NB4 (cell line): ENCODE measurements around the gene EID3.
"Not testable (repeated sequence)": the region's sequence is repeated elsewhere in the genome, so short reads cannot be mapped to it uniquely, and the experiment has no call there.

Experiments used
- MYC ChIP-seq: IDR thresholded peaks from 2 replicates; pipeline ENCODE4 v1.6.1; 2011; ENCODE audit warnings: low read depth, low read length
- POLR2A ChIP-seq: IDR thresholded peaks from 2 replicates; pipeline ENCODE4 v1.6.1; 2011; ENCODE audit warnings: mild to moderate bottlenecking; ENCODE audit not compliant: insufficient read length; ENCODE audit errors: extremely low read depth
- TF ChIP-seq, protein P1 (sequence below): IDR thresholded peaks from one replicate; pipeline ENCODE4 v1.5.1; 2012; ENCODE audit warnings: low read depth, low read length
- TF ChIP-seq, protein P2 (sequence below): IDR thresholded peaks from 2 replicates; pipeline ENCODE4 v1.6.1; 2011; ENCODE audit warnings: low read depth, low read length

DNA sequence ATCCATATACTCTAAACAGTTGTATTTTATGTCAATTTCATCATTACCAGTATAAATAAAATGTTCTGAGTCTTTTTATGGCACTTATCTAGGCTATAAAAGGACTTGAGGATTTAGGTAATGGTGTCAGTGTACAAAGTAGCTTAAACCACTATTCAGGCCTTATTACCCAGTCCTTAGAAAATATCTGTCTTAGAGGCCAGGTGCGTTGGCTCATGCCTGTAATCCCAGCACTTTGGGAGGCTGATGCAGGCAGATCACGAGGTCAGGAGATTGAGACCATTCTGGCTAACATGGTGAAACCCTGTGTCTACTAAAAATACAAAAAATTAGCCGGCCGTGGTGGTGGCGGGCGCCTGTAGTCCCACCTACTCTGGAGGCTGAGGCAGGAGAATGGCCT lies 24.7 kb downstream of the EID3 start:
- TF ChIP-seq POLR2A, MYC: not testable (repeated sequence)
- TF ChIP-seq, protein P1, sequence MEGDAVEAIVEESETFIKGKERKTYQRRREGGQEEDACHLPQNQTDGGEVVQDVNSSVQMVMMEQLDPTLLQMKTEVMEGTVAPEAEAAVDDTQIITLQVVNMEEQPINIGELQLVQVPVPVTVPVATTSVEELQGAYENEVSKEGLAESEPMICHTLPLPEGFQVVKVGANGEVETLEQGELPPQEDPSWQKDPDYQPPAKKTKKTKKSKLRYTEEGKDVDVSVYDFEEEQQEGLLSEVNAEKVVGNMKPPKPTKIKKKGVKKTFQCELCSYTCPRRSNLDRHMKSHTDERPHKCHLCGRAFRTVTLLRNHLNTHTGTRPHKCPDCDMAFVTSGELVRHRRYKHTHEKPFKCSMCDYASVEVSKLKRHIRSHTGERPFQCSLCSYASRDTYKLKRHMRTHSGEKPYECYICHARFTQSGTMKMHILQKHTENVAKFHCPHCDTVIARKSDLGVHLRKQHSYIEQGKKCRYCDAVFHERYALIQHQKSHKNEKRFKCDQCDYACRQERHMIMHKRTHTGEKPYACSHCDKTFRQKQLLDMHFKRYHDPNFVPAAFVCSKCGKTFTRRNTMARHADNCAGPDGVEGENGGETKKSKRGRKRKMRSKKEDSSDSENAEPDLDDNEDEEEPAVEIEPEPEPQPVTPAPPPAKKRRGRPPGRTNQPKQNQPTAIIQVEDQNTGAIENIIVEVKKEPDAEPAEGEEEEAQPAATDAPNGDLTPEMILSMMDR, result not testable (repeated sequence)
- TF ChIP-seq, protein P2, sequence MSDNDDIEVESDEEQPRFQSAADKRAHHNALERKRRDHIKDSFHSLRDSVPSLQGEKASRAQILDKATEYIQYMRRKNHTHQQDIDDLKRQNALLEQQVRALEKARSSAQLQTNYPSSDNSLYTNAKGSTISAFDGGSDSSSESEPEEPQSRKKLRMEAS, result not testable (repeated sequence)
